H9 (cell line): Measurements from ENCODE around the gene PRMT2. TPM values are rescaled to one million over a fixed set of nuclear protein-coding genes. Genes with fewer than 3 reads are reported as not detected.

Source experiments
- DNase-seq: peaks from one replicate; pipeline ENCODE4 v3.0.0-alpha.2; 2017
- H2AFZ ChIP-seq: one replicate; pipeline ENCODE4 v1.6.1; 2013; ENCODE audit warnings: mild to moderate bottlenecking, low read length, control low read depth, moderate library complexity
- H2AK5ac ChIP-seq: 2 replicates; pipeline ENCODE4 v1.6.1; 2013; ENCODE audit warnings: low read length, control low read depth, mixed read lengths; ENCODE audit not compliant: insufficient read length
- H2BK120ac ChIP-seq: one replicate; pipeline ENCODE4 v1.6.1; 2013; ENCODE audit warnings: low read depth, mild to moderate bottlenecking, low read length, control low read depth, inconsistent platforms; ENCODE audit not compliant: poor library complexity, severe bottlenecking
- H2BK12ac ChIP-seq: 2 replicates; pipeline ENCODE4 v1.6.1; 2013; ENCODE audit warnings: low read length, control low read depth, mixed read lengths, low read depth; ENCODE audit not compliant: insufficient read length
- H2BK15ac ChIP-seq: 2 replicates; pipeline ENCODE4 v1.6.1; 2013; ENCODE audit warnings: low read depth, low read length, control low read depth
- H2BK20ac ChIP-seq: one replicate; pipeline ENCODE4 v1.6.1; 2013; ENCODE audit warnings: low read depth, mild to moderate bottlenecking, low read length, control low read depth, inconsistent platforms; ENCODE audit not compliant: poor library complexity, severe bottlenecking
- H2BK5ac ChIP-seq: 2 replicates; pipeline ENCODE4 v1.6.1; 2013; ENCODE audit warnings: low read length, control low read depth, mixed read lengths; ENCODE audit not compliant: insufficient read length
- H3K14ac ChIP-seq: 2 replicates; pipeline ENCODE4 v1.6.1; 2013; ENCODE audit warnings: low read length, control low read depth; ENCODE audit not compliant: insufficient read depth
- H3K18ac ChIP-seq: 2 replicates; pipeline ENCODE4 v1.6.1; 2013; ENCODE audit warnings: low read depth, mild to moderate bottlenecking, mixed read lengths, low read length, control low read depth; ENCODE audit not compliant: insufficient read length
- H3K23ac ChIP-seq: 2 replicates; pipeline ENCODE4 v1.6.1; 2013; ENCODE audit warnings: low read length, control low read depth, mixed read lengths, low read depth; ENCODE audit not compliant: insufficient read length
- H3K23me2 ChIP-seq: 2 replicates; pipeline ENCODE4 v1.6.1; 2013; ENCODE audit warnings: low read depth, mild to moderate bottlenecking, mixed read lengths, low read length, control low read depth; ENCODE audit not compliant: insufficient read length, poor library complexity, severe bottlenecking
- H3K27ac ChIP-seq: 2 replicates; pipeline ENCODE4 v1.5.1; 2013; ENCODE audit warnings: low read length, control low read depth, mixed read lengths, low read depth; ENCODE audit not compliant: insufficient read length
- H3K27me3 ChIP-seq: 2 replicates; pipeline ENCODE4 v1.6.1; 2013; ENCODE audit warnings: low read length, control low read depth, inconsistent platforms; ENCODE audit not compliant: insufficient read depth
- H3K4ac ChIP-seq: 2 replicates; pipeline ENCODE4 v1.6.1; 2013; ENCODE audit warnings: low read depth, mild to moderate bottlenecking, control low read depth, inconsistent platforms, low read length, moderate library complexity
- H3K4me1 ChIP-seq: 2 replicates; pipeline ENCODE4 v1.6.1; 2013; ENCODE audit warnings: low read length, control low read depth, inconsistent platforms; ENCODE audit not compliant: insufficient read depth
- H3K4me2 ChIP-seq: 2 replicates; pipeline ENCODE4 v1.6.1; 2013; ENCODE audit warnings: low read length, control low read depth, mixed read lengths; ENCODE audit not compliant: insufficient read length, insufficient read depth
- H3K56ac ChIP-seq: 2 replicates; pipeline ENCODE4 v1.6.1; 2013; ENCODE audit warnings: low read depth, mild to moderate bottlenecking, mixed read lengths, low read length, control low read depth; ENCODE audit not compliant: insufficient read length
- H3K79me1 ChIP-seq: 2 replicates; pipeline ENCODE4 v1.6.1; 2013; ENCODE audit warnings: low read depth, mild to moderate bottlenecking, moderate library complexity, low read length, control low read depth, inconsistent platforms; ENCODE audit not compliant: insufficient read depth, poor library complexity, severe bottlenecking
- H3K79me2 ChIP-seq: 2 replicates; pipeline ENCODE4 v1.6.1; 2013; ENCODE audit warnings: low read length, control low read depth, inconsistent platforms; ENCODE audit not compliant: insufficient read depth
- H3K9ac ChIP-seq: 2 replicates; pipeline ENCODE4 v1.6.1; 2013; ENCODE audit warnings: low read length, control low read depth, mixed read lengths; ENCODE audit not compliant: insufficient read length; ENCODE audit errors: extremely low read depth
- H3K9me3 ChIP-seq: one replicate; pipeline ENCODE4 v1.6.1; 2013; ENCODE audit warnings: low read depth, low read length, inconsistent platforms; ENCODE audit not compliant: control insufficient read depth
- H3T11ph ChIP-seq: one replicate; pipeline ENCODE4 v1.6.1; 2013; ENCODE audit warnings: mild to moderate bottlenecking, low read length, control low read depth, inconsistent platforms
- H4K20me1 ChIP-seq: one replicate; pipeline ENCODE4 v1.6.1; 2013; ENCODE audit not compliant: control insufficient read depth, insufficient read length, insufficient read depth
- H4K5ac ChIP-seq: 2 replicates; pipeline ENCODE4 v1.6.1; 2013; ENCODE audit warnings: low read depth, mild to moderate bottlenecking, mixed read lengths, low read length, control low read depth; ENCODE audit not compliant: insufficient read length
- H4K8ac ChIP-seq: replicated peaks from 2 replicates; pipeline ENCODE4 v1.6.1; 2013; ENCODE audit warnings: low read length, control low read depth, mixed read lengths, low read depth; ENCODE audit not compliant: insufficient read length
- H4K91ac ChIP-seq: 2 replicates; pipeline ENCODE4 v1.6.1; 2013; ENCODE audit warnings: low read depth, mild to moderate bottlenecking, moderate library complexity, mixed read lengths, low read length, control low read depth; ENCODE audit not compliant: insufficient read length
- H3K27ac Mint-ChIP-seq, 3 experiments: 2 replicates in 2 of 3; 3 replicates in 1 of 3; pipeline ENCODE4 v1.8.0; 2020 to 2021; ENCODE audit warnings: mixed read lengths in 3 of 3, mild to moderate bottlenecking in 1 of 3, moderate library complexity in 1 of 3
- H3K27me3 Mint-ChIP-seq: 2 replicates; pipeline ENCODE4 v1.8.0; 2021; ENCODE audit warnings: low read depth, mild to moderate bottlenecking, moderate library complexity, mixed read lengths
- H3K36me3 Mint-ChIP-seq, 3 experiments: 2 replicates in 2 of 3; 3 replicates in 1 of 3; pipeline ENCODE4 v1.8.0; 2020 to 2021; ENCODE audit warnings: low read depth in 3 of 3, mixed read lengths in 3 of 3; ENCODE audit not compliant: insufficient read depth in 1 of 3
- H3K4me1 Mint-ChIP-seq, 2 experiments: 2 replicates each; pipeline ENCODE4 v1.8.0; 2020; ENCODE audit warnings: mixed read lengths in 2 of 2
- H3K4me3 Mint-ChIP-seq, 2 experiments: 2 replicates in 1 of 2; 3 replicates in 1 of 2; pipeline ENCODE4 v1.8.0; 2020 to 2021; ENCODE audit warnings: mild to moderate bottlenecking in 2 of 2, mixed read lengths in 2 of 2, moderate library complexity in 1 of 2
- H3K9me3 Mint-ChIP-seq, 2 experiments: 2 replicates in 1 of 2; 3 replicates in 1 of 2; pipeline ENCODE4 v1.8.0; 2020; ENCODE audit warnings: mild to moderate bottlenecking in 2 of 2, mixed read lengths in 2 of 2, moderate library complexity in 1 of 2
- CTCF ChIP-seq: fragments of 200-600 bp; sonication (generic); conservative IDR thresholded peaks from 3 replicates; pipeline ENCODE4 v1.8.0; 2021; ENCODE audit warnings: antibody characterized with exemption, mild to moderate bottlenecking
- WGBS: extraction: QIAGEN DNeasy Blood & Tissue Kit; methylation state at CpG from one replicate; pipeline ENCODE4 v1.1.7; 2013; ENCODE audit warnings: missing lambda C conversion rate, low lambda C conversion rate, mixed read lengths; ENCODE audit not compliant: insufficient read length; ENCODE audit errors: extremely low coverage; 5-methylcytosine and 5-hydroxymethylcytosine counted together
- total RNA-seq: library from RNA; stranded (reverse); gene quantifications from 2 replicates; pipeline ENCODE4 v1.2.1, GENCODE V29; 2021

The PRMT2 gene
- total RNA-seq, 1 experiment from 2014 or later: 53.7 TPM

GRCh38 chr21:46616656-46617055 is 18.8 kb upstream of the PRMT2 start:
- no peak overlapping the region for H3K14ac ChIP-seq
- no peak overlapping the region for H3T11ph ChIP-seq
- H2BK120ac ChIP-seq: no peak overlapping the region
- peaks cover 11% of the 10 kb centered on the region for H3K27me3 Mint-ChIP-seq
- no peak overlapping the region for H3K4ac ChIP-seq
- H4K91ac ChIP-seq: no peak overlapping the region
- H3K4me2 ChIP-seq: no peak overlapping the region
- no peak overlapping the region for H2BK5ac ChIP-seq
- no peak overlapping the region for H2AK5ac ChIP-seq
- H3K36me3 Mint-ChIP-seq: no peaks in the 10 kb centered on the region; a peak in 1 of 7 replicates
- H3K18ac ChIP-seq: no peak overlapping the region
- H4K20me1 ChIP-seq: no peaks in the 10 kb centered on the region
- peaks cover 11 to 12% of the 10 kb centered on the region in 2 experiments for H3K4me1 Mint-ChIP-seq
- peaks cover 0 to 6% of the 10 kb centered on the region in 2 experiments; a peak in 3 of 5 replicates for H3K9me3 Mint-ChIP-seq
- no peak overlapping the region for H3K56ac ChIP-seq
- no peak overlapping the region for H2BK15ac ChIP-seq
- H3K9me3 ChIP-seq: no peaks in the 10 kb centered on the region
- no peak overlapping the region for H2BK12ac ChIP-seq
- no peak overlapping the region for H3K9ac ChIP-seq
- no peak overlapping the region for H4K8ac ChIP-seq
- H3K4me1 ChIP-seq: no peaks in the 10 kb centered on the region
- H3K79me2 ChIP-seq: no peaks in the 10 kb centered on the region
- no peak overlapping the region for H3K4me3 Mint-ChIP-seq
- H3K23me2 ChIP-seq: no peaks in the 10 kb centered on the region
- H3K27ac Mint-ChIP-seq: no peak overlapping the region
- no peaks in the 10 kb centered on the region for H3K79me1 ChIP-seq
- H2BK20ac ChIP-seq: no peak overlapping the region
- H3K23ac ChIP-seq: no peak overlapping the region
- H3K27me3 ChIP-seq: no peaks in the 10 kb centered on the region
- WGBS: no CpG with 5 or more reads among the region's 1 CpG
- TF ChIP-seq CTCF: no peak
- H4K5ac ChIP-seq: no peak overlapping the region
- no peak overlapping the region for H3K27ac ChIP-seq
- no peak for DNase-seq
- H2AFZ ChIP-seq: no peak overlapping the region
